Neural cell (in vitro differentiated cells): ENCODE results near the gene UBAC2.

ENCODE experiments used
- EP300 ChIP-seq: fragments of 450-650 bp; conservative IDR thresholded peaks from 2 replicates; pipeline ENCODE4 v1.6.1; 2014; ENCODE audit warnings: antibody characterized with exemption, mild to moderate bottlenecking, moderate library complexity; ENCODE audit not compliant: poor library complexity, severe bottlenecking
- POLR2AphosphoS5 ChIP-seq: IDR thresholded peaks from 2 replicates; pipeline ENCODE4 v1.6.1; 2012
- TF ChIP-seq, protein P1 (sequence below): fragments of 450-650 bp; IDR thresholded peaks from 2 replicates; pipeline ENCODE4 v1.5.1; 2014; ENCODE audit warnings: antibody characterized with exemption, mild to moderate bottlenecking, moderate library complexity; ENCODE audit not compliant: poor library complexity, severe bottlenecking
- TF ChIP-seq, protein P2 (sequence below): IDR thresholded peaks from 2 replicates; pipeline ENCODE4 v1.6.1; 2012; ENCODE audit warnings: borderline replicate concordance

DNA sequence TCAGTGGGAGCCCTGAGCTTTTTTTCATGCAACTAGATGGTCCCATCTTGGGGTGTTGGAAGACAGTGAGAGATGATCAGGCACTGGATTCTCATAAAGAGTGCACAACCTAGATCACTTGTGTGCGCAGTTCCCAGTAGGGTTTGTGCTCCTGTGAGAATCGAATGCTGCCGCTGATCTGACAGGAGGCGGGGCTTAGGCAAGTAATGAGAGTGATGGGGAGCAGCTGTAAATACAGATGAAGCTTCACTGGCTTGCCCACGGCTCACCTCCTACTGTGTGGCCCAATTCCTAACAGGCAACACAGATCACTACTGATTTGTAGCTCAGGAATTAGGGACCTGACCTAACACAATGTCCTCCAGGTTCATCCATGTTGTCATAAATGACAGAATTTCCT is 43.6 kb upstream of the UBAC2 start:
- TF ChIP-seq, protein P1, sequence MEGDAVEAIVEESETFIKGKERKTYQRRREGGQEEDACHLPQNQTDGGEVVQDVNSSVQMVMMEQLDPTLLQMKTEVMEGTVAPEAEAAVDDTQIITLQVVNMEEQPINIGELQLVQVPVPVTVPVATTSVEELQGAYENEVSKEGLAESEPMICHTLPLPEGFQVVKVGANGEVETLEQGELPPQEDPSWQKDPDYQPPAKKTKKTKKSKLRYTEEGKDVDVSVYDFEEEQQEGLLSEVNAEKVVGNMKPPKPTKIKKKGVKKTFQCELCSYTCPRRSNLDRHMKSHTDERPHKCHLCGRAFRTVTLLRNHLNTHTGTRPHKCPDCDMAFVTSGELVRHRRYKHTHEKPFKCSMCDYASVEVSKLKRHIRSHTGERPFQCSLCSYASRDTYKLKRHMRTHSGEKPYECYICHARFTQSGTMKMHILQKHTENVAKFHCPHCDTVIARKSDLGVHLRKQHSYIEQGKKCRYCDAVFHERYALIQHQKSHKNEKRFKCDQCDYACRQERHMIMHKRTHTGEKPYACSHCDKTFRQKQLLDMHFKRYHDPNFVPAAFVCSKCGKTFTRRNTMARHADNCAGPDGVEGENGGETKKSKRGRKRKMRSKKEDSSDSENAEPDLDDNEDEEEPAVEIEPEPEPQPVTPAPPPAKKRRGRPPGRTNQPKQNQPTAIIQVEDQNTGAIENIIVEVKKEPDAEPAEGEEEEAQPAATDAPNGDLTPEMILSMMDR = no peak
- TF ChIP-seq, protein P2, sequence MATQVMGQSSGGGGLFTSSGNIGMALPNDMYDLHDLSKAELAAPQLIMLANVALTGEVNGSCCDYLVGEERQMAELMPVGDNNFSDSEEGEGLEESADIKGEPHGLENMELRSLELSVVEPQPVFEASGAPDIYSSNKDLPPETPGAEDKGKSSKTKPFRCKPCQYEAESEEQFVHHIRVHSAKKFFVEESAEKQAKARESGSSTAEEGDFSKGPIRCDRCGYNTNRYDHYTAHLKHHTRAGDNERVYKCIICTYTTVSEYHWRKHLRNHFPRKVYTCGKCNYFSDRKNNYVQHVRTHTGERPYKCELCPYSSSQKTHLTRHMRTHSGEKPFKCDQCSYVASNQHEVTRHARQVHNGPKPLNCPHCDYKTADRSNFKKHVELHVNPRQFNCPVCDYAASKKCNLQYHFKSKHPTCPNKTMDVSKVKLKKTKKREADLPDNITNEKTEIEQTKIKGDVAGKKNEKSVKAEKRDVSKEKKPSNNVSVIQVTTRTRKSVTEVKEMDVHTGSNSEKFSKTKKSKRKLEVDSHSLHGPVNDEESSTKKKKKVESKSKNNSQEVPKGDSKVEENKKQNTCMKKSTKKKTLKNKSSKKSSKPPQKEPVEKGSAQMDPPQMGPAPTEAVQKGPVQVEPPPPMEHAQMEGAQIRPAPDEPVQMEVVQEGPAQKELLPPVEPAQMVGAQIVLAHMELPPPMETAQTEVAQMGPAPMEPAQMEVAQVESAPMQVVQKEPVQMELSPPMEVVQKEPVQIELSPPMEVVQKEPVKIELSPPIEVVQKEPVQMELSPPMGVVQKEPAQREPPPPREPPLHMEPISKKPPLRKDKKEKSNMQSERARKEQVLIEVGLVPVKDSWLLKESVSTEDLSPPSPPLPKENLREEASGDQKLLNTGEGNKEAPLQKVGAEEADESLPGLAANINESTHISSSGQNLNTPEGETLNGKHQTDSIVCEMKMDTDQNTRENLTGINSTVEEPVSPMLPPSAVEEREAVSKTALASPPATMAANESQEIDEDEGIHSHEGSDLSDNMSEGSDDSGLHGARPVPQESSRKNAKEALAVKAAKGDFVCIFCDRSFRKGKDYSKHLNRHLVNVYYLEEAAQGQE = no peak
- TF ChIP-seq EP300 (no peak), POLR2AphosphoS5 (no peak)
